Activated T-cell treated with anti-CD3 and anti-CD28 coated beads, Interleukin-2, amount 50 U/mL, for 48 hours (primary cell): Measurements from ENCODE around the gene ATP13A1.
A peak's percentile ranks its signal among the peaks of the same experiment; 100 is the strongest.

ENCODE experiments used
- DNase-seq, 2 experiments: peaks; one replicate each; pipeline ENCODE4 v3.0.0-alpha.2; 2020

The ATP13A1 gene

DNA sequence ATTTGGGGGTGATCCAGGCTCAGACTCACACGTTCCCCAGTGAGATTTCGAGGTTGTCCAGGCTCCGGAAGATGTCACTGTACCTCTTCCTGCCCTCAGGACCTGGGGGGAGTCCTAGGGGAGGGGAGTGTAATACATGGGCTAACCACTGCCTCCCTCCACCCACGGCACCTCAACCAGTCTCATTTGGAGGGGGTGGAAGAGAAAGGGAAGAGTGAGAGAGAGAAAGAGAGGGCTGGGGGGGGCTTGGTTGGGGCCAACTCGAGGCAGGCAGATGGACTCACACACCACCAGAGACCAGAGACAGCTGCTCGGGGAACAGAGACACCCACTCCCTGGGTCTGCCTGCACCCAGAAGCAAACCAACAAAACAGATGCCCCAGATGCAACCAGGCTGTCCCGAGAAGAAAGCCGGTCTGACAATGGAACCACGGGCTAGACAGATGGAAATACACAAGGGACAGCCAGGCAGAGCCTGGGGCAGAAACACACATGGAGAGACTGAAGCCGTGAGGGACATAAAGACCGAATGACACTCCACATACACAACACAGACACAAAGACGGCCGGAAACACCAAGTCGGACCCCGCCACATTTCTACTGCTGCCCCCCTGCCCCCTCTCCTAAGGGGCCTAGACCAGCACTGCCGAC, 20.8 kb downstream of the ATP13A1 start:
- peak; percentile 66 to 68 for DNase-seq

DNA sequence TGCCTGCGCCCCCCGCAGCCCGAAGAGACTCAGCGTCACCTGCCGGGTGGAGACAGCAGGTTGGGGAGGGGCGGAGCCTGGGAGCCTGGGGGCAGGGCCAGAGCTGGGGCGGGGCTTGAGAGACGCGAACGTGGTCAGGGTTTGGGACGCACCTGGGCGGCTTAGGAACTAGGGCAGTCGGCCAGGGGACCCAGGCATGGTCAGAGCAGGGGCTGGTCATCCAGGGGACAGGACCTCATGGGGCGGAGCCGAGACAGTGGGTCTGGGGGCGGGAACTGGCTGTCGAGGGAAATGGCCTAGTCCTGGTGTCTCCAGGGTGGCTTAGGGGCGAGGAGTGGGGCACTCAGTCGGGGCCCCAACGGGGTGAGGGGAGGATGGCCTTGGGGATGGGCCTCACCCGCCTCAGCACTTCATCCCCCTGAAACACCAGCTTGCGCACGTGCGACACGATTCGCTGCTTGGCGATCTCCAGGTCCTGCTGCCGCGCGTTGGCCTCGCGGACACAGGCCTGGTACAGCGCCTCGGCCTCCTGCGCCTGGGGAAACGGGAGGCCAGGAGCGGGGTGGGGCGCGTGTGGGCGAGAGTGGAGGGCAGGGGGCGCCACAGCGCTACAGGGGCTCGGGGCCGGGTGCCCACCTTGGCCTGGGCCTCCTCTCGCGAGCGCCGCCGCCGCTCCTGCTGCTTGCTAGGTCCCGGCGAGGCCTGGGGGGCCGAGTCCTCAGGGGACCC, 25.8 kb downstream of the ATP13A1 start:
- no peak for DNase-seq

DNA sequence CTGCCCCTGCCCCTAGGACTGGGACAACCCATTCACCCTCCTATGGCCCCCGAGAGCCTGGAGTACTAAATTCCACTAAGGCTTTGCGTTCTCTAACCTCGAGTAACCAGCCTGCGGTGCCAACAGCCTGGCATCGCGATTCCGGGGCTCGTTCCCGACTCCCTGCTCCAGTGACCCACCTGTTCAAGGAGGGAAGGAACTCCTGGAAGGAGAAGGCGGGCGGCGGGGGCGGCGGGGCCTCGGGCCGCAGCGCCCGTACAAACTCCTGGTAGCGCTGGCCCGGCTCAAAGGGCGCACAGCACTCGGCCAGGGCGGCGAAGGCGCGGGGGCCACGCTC, 26.3 kb downstream of the ATP13A1 start:
- no peak for DNase-seq

DNA sequence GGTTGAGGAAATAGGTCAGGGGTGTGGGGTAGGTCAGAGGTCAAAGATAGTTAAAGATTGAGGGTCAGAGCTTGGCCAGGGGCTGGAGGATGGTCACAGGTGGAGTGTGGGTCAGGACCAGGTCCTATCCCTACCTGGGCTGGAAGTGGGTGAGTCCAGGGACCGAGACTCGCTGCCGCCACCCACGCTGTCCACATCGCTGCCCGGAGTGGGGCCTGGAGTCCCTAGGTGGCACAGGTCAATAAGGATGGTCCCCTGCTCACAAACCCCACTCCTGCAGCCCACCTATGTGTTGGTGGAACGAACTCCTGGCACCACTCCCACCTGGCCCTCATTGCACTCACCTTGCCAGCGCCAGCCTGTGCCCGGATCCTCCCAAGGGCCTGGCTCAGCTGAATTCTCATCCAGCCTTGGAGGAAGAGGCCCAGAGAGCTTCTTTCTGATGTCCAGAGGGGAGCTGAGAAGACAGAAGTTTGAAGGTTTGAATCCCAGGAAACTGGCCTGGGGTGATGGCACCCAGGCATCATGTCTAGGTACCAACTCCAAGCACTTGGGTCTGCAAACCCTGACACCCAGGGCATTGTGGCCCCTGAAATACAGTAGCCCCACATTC, 26.8 kb downstream of the ATP13A1 start:
- no peak for DNase-seq

DNA sequence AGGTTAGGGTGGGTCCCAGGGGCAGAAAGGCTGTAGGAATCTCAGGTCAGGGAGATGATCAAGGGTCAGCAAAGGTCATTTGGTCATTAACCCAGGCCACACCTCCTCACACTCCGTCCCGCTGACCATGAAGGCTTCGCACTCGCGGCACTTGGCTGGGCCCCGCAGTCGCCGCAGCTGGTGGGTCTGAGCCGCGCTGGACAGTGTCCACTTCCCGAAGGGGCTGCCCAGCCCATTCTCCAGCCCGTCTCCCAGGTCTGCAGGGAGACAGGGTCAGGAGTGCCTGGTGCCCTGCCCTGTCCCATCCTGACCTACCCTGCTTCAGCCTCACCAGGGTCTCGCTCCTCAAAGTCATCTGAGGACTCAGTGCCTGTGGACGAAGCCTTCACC, 28.2 kb downstream of the ATP13A1 start:
- DNase-seq, result no peak

DNA sequence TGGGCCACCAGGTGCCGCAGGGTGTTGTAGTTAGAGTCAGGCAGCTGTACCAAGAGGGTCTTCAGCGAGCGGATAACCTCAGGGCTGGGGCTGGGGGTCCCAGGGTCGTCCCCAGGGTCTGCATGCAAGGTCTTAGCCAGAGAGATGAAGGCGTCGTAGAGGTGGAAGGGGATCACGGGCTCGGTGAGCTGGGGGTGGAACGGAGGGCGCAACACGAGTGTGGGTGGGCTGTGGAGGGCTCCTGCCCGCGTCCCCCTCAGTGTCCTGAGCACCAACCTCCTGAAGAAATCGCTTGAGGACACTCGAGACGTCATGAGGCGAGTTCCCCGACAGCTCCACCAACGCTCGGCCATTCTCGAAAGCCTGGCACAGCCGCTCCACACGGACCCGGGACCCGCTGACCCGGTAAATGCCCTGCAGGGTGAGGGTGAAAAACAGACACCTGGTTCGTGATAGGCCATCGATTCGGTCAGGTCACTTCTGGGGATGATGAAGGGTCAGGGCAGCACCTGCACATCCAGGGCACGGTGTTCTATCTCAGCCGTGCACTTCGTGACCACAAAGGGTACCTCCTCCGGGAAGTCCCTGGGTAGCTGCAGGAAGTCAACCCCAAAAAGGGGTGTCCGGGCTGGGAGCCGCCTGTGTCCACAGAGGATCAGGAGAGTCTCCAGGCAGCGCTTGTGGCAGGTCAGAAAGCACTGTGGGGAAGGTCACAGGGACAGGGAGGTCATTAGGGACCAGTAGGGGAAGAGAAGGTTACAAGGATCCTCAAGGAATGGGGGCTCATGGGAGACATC, 28.8 kb downstream of the ATP13A1 start:
- no peak for DNase-seq

DNA sequence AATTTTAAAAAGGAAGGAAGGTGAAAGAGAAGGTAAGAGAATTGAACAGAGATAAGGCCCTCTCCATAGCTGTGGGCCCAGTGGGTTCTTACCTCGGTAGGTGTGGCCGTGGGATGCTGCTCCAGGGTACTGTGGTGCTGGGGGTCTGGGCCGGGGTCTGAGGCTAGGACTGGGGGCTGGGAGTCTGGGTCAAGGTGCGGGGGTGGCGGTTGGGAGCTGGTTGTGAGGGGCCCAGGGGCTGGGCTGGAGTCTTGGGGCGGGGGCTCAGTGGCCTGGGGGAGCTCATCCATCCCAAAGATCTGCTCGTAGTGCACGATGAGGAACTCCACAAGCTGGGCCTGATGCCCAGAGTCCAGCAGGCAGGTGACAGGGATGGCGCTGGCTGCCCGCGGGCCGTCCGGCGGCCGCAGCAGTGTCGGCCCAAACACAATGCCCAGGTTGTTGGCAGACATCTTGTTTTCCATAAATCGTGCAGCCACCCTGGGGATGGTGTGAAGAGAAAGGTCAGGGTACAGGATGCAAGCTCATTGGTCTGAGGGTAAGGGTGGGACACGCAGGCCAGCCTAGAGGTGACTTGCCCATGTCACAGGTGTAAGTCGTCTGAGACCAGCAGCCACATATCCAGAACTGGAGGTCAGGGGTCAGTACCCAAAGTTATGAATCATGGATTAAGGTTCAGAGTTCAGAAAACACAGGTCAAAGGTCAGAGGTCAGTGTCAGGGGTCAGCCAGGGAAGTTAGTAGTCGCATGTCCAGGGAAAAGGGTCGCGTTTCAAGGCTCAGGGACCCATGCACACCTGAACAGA, 29.6 kb downstream of the ATP13A1 start:
- DNase-seq, result no peak

DNA sequence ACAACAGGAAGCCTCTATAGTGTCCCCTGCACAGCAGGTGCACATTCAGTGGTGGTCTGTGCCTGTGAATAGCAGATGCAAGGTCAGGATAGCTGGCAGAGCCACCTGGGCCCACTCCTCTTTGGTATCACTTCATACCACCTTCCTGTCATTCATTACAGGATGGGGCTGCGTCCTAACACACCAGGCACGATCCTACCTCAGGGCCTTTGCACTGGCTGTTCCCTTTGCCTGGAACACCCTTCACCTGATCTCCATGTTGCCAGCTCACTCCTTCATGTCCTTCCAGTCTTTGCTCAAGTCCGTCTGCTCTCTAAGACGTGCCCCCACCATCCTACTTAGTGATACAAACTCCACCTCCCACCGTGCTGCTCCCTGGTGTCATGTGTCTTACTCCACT, 30.8 kb downstream of the ATP13A1 start:
- no peak for DNase-seq

DNA sequence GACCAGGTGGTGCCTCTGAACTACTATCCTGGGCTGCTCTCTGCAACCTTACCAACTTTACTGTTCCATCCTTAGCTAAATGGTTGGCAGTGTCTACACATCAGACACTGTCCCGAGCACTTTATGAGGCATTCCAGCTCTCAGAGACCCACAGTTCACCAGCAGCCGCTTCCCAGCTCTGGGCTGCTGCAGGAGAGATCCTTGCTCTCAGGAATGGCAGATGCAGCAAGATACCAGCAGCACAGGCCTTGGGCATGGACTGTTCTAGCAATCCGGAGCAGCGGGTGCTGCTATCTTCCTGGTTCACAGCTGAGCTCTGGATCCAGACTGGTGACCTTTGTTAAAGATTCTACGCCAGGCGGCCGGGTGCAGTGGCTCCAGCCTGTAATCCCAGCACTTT, 32.1 kb downstream of the ATP13A1 start:
- no peak for DNase-seq

DNA sequence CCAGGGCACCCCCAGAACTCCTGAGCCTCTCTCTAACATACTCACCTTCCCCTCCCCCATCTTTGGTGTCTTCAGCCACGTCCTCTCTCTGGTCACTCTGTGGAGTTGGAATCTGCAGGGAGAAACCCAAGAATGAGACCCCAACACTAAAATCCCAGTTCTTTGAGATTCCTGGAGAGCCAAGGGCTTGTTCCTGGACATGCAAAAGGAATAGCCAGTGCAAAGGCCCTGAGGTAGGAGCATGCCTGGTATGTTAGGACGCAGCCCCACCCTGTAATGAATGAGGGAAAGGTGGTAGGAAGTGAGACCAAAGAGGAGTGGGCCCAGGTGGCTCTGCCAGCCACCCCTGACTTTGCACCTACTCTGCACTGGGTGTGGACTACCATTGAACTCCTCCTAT, 33.0 kb downstream of the ATP13A1 start:
- DNase-seq, result no peak

DNA sequence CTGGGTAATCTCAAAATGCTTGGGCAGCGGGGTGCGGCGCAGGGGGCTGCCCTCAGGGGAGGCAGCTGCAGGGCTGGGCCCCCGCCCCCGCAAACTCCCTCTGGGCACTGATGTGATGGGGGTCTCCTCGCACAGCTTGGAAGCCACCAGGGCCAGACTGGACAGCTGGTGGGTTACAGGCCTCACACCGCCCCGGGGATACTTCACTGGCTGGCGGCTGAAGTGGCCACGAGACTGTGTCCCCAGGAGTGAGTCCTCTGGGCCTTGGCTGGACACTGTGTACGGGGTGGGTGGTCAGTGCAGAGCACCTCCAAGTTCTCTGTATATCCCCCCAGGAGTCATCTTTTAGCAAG, 33.4 kb downstream of the ATP13A1 start:
- no peak for DNase-seq

DNA sequence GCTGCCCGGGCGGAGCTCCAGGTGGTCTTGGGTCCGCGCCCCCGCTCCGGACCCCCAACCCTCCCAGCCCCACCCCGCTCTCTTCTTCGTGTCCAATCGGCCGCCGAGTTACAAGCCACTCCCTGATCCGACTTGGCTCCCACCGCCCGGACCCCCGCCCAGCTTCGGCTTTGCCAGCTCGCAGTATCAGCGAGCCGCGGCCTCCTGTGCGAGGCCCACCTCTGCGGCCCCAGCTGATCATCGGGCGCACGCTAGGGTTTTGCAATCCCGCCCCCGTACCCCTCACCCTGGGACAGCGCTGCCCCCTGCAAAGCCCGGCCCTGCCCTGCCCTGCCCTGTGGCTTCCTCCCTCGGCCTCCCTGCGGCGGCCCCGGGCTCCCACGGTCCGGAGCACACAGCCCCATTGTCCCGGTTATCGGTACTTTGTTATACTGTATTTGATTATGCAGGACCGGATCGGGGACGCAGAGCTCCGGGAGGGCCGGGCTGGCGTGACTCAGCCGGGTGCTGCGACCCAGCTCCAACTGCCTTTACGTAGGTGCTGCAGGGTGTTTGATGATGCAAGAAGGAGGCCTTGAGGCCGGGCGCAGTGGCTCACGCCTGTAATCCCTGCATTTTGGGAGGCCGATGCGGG, 34.9 kb downstream of the ATP13A1 start:
- peak; percentile 68 to 73 for DNase-seq

DNA sequence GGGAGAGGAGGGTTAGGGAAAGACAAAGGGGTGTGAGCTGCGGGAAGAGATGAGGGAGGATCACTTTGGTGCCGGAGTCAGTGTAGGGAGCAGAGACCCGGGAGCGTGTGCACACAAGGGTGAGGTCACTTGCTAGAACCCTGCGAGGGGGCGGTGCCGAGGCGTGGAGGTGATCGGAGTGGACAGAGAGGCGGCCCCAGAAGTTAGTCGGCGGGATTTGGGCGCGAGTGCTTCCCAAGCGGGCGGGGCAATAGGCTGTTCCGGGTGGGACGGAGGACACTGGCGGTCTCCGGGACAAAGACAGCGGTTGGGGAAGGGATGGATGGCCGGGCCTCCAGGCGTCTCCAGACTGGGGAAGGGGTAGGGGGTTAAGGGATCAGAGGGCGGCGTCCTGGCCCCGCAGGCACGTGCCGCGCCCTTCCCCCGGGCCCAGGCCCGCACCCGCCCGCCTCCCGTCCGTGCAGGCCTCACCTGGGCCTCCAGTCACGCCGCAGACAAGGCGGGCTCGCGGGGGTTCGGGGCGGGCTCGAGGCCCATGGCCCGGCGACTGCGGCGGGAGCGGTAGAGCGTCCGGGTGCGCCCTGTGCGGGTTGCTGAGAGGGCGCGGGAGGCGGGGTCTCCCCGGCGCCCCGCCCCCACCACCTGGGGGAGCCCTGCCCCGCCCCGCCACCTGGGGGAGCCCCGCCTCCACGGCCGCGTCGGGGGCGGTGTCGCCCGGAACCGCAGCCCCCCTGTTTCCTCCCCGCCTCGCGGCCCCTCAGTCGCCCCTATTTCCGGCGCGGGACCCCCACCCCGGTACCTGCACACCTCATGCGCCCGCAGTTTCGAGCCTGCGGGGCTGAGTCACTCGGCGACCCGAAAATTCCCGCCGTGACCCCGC, 35.6 kb downstream of the ATP13A1 start, which contains the start of gene LPAR2:
Gene LPAR2 (minus strand): TSS at position 600 of the 880 bp plus-strand sequence. CDS start 945 bp downstream, outside the sequence.
- peak; percentile 71 to 78 for DNase-seq

DNA sequence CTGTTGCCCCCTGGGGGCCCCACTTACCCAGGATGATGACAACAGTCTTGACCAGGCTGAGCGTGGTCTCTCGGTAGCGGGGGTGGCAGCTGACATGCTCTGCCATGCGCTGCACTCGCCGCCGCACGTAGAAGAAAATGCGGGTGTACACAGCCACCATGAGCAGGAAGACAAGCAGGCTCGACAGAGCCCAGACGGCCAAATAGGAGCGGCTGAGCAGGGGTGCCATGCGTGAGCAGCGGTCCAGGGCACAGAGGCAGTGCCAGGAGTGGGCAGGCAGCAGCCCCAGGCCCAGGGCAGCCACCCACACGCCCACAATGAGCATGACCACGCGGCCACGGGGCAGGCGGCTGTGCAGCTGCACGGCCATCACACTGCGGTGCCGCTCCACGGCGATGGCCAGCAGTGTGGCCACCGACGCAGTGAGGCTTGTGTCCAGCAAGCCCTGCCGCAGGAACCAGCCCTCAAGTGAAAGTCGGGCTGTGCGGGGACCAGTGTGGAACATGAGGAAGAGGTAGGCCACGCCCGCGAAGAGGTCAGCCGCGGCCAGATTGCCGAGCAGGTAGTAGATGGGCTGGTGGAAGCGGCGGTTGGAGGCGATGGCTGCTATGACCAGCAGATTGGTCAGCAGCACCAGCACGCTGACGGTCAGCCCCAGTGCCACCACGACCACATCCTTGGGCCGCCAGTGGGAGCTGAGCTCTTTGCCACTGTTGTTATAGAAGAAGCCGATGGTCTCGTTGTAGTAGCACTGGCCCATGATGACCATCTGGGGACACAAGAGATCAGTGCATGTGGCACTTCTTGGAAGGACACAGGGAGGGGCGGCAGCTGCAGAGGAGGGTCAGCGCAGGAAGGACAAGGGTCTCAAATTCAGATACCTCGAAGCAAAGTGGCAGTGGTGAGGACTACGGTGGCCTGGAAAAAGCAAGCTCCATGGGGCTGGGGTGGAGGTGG, 36.7 kb downstream of the ATP13A1 start:
- no peak for DNase-seq

DNA sequence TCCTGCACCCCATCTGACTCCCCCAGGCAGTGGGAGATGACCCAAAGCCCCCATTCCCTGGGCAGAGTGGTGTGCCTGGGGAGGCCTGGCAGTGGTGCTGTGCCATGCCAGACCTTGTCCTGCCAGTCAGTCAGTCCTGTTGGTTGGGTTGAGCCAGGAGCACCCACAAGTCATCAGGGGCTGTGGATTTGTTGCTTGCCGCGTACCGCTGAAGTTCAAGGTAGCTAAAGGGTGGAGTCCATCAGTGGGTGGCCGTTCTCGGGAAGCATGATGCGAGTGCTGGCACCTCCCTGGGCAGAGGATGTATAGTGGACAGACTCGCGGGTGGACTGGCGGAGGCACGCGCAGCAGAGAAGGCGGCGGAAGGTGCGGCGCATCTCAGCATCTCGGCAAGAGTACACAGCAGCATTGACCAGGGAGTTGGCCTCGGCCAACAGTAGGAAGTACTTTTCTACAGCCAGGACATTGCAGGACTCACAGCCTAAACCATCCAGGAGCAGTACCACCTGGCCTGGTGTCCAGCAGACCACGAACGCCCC, 39.4 kb downstream of the ATP13A1 start:
- no peak for DNase-seq

DNA sequence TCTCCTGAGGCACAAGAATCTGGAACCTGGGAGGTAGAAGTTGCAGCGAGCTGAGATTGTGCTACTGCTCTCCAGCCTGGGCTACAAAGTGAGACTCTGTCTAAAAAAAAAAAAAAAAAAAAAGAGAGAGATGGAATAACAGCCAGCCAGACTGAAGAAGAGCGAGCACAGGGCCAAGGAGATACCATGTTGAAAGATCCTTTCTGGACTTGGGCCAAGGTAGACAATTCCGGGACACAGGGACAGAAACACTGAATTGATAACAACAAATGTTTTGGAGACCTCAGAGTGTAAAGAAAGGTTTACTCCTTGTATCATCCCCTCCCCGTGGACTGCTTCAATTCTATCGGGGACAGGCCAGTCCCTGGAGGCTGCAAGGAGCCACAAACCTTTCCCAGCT, 40.1 kb downstream of the ATP13A1 start:
- no peak for DNase-seq

DNA sequence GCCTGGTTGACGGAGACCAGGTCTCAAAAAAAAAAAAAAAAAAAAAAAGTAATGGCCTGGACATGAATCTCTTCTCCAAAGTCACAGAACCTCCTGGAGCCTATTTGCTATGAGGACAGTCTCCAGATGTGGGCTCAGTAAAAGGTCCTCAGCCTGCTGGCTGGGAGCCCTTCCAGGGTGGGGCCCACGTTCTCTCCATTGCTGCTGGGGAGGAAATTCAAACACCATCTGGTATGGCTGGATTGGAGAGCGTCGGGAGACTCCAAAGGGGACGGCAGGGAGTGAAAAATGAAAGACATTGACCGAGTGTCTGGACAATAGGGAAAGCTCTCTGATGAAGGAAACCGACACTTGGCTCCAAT, 43.6 kb downstream of the ATP13A1 start:
- DNase-seq, result no peak

DNA sequence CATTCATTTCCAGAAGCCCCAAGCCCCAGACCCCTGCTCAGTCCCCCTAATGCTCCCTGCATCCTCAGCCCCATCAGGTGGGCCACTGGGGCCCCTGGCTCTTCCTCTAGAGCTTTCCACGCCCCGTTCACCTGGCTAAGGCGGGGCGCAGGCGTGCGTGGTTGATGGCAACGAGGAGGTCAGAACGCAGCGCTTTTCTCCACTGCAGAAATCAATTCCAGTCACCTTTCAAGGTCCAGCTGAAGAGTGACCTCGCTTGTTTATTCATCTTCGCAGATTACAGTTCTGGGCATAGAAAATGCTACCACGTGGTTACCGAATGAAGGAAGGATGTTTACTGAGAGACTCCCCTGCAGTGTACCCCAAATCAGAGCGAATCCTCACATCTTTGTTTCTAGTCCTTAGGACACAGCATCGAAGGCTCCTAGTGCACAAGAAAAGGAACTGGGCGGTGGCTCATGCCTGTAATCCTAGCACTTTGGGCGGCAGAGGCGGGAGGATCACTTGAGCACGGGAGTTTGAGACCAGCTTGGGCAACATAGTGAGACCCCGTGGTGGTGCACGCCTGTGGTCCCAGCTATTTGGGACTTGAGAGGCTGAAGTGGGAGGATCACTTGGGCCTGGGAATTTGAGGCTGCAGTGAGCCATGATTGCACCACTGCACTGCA, 44.2 kb downstream of the ATP13A1 start:
- DNase-seq, result no peak
